OCI-LY1 (cell line): ENCODE results near the gene CELF4.

Experiments
- CTCF ChIP-seq: fragments of 200-600 bp; sonication (generic), shearing (Covaris generic); IDR thresholded peaks from 2 replicates; pipeline ENCODE4 v1.5.1; 2017; ENCODE audit warnings: mild to moderate bottlenecking, antibody characterized with exemption, low read length, moderate library complexity, mixed read lengths
- EZH2 ChIP-seq: fragments of 200-600 bp; sonication (generic), shearing (Covaris generic); IDR thresholded peaks from 2 replicates; pipeline ENCODE4 v1.8.0; 2017; ENCODE audit warnings: borderline replicate concordance, mixed run types, mild to moderate bottlenecking, antibody characterized with exemption, low read length, moderate library complexity, mixed read lengths

GRCh38 chr18:37493352-37493935, 72.2 kb downstream of the CELF4 start:
- no peak for TF ChIP-seq CTCF
- no peak for TF ChIP-seq EZH2
